KMS-11 (cell line): ENCODE data around the gene CAPZB.

Experiments
- H2AFZ ChIP-seq: fragments of 200-600 bp; sonication (generic); 2 replicates; pipeline ENCODE4 v1.6.1; 2016; ENCODE audit warnings: antibody characterized with exemption, mixed run types, low read depth
- H3K27ac ChIP-seq: fragments of 200-600 bp; sonication (generic); 2 replicates; pipeline ENCODE4 v1.6.1; 2016; ENCODE audit warnings: mild to moderate bottlenecking, mixed run types
- H3K27me3 ChIP-seq: fragments of 200-600 bp; sonication (generic); 2 replicates; pipeline ENCODE4 v1.6.1; 2017; ENCODE audit warnings: mild to moderate bottlenecking, low read depth, mixed run types, moderate library complexity; ENCODE audit not compliant: insufficient read depth
- H3K36me3 ChIP-seq: fragments of 200-600 bp; sonication (generic); 2 replicates; pipeline ENCODE4 v1.6.1; 2017; ENCODE audit warnings: mild to moderate bottlenecking, mixed run types; ENCODE audit not compliant: insufficient read depth
- H3K4me1 ChIP-seq: fragments of 200-600 bp; sonication (generic); 2 replicates; pipeline ENCODE4 v1.6.1; 2016; ENCODE audit warnings: mild to moderate bottlenecking, low read depth, mixed run types; ENCODE audit not compliant: poor library complexity, severe bottlenecking
- H3K4me2 ChIP-seq: fragments of 200-600 bp; sonication (generic); 2 replicates; pipeline ENCODE4 v1.7.0; 2016; ENCODE audit warnings: mild to moderate bottlenecking, mixed run types
- H3K4me3 ChIP-seq: fragments of 200-600 bp; sonication (generic); IDR thresholded peaks from 2 replicates; pipeline ENCODE4 v1.6.1; 2017; ENCODE audit warnings: low read depth, low read length, mixed read lengths; ENCODE audit not compliant: insufficient read depth
- H3K79me2 ChIP-seq: fragments of 200-600 bp; sonication (generic); 2 replicates; pipeline ENCODE4 v1.6.1; 2016; ENCODE audit warnings: low read depth, mixed run types; ENCODE audit not compliant: insufficient read depth
- H3K9ac ChIP-seq: fragments of 200-600 bp; sonication (generic); 2 replicates; pipeline ENCODE4 v1.6.1; 2016; ENCODE audit warnings: mild to moderate bottlenecking, mixed run types
- H4K20me1 ChIP-seq: fragments of 200-600 bp; sonication (generic); 2 replicates; pipeline ENCODE4 v1.6.1; 2016; ENCODE audit warnings: mild to moderate bottlenecking, mixed run types; ENCODE audit not compliant: insufficient read depth
- CTCF ChIP-seq: fragments of 200-600 bp; sonication (generic); conservative IDR thresholded peaks from 2 replicates; pipeline ENCODE4 v1.6.1; 2017; ENCODE audit warnings: low read depth, mild to moderate bottlenecking, antibody characterized with exemption, low read length, moderate library complexity, mixed read lengths

Gene CAPZB

GRCh38 chr1:19402031-19402813 is 83.1 kb downstream of the CAPZB start:
- no peak overlapping the region for H3K4me2 ChIP-seq
- no peak overlapping the region for H3K27ac ChIP-seq
- H3K9ac ChIP-seq, result no peak overlapping the region
- no peak for TF ChIP-seq CTCF
- H3K4me1 ChIP-seq, result no peaks in the 10 kb centered on the region
- no peak overlapping the region for H3K4me3 ChIP-seq
- H3K79me2 ChIP-seq, result no peaks in the 10 kb centered on the region
- H3K27me3 ChIP-seq, result no peaks in the 10 kb centered on the region
- H4K20me1 ChIP-seq, result no peaks in the 10 kb centered on the region
- no peaks in the 10 kb centered on the region for H3K36me3 ChIP-seq
- H2AFZ ChIP-seq, result no peak overlapping the region

- H3K79me2 ChIP-seq, result no peaks in the 10 kb centered on the region
- H3K36me3 ChIP-seq, result no peaks in the 10 kb centered on the region
- no peak overlapping the region for H3K27ac ChIP-seq
- no peaks in the 10 kb centered on the region for H3K4me1 ChIP-seq
- no peak for TF ChIP-seq CTCF
- no peaks in the 10 kb centered on the region for H3K27me3 ChIP-seq
- no peak overlapping the region for H3K4me2 ChIP-seq
- H3K4me3 ChIP-seq, result no peak overlapping the region
- H3K9ac ChIP-seq, result no peak overlapping the region
- no peaks in the 10 kb centered on the region for H4K20me1 ChIP-seq
- no peak overlapping the region for H2AFZ ChIP-seq
Measured at GRCh38 chr1:19401535-19401889, 83.8 kb downstream of the CAPZB start.

DNA sequence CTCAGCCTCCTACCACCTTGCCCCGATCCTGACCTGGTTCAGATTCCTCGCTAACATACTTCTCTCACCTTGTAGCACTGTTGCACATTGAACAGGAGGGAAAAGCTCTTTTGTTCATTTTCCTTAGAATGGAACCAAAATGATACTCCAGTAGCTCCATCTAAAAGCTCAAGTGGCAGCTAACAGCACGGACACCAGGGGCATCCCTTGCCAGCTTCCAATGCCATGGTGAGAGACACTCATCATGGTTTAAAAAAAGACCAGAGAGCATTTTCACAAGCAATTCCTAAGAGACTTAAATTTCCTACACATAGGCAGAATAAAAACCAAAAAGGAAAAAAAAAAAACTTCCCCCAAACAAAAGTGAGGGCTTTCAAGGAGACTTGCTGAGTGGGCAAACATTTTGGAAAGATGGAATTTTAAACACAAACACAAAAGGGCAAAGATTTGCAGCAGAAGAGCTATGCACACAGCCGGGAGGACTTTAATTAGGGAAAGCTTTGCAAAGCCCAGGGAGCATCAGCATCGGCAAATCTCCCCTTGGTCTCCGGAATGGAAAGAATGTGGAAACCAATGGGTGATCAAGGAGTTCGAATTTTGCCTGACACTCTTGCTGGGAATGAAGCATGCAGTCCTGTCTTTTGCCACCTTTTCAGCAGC is 84.3 kb downstream of the CAPZB start:
- H2AFZ ChIP-seq, result no peak overlapping the region
- no peak overlapping the region for H3K4me3 ChIP-seq
- H3K27me3 ChIP-seq, result no peaks in the 10 kb centered on the region
- H3K9ac ChIP-seq, result no peak overlapping the region
- H3K27ac ChIP-seq, result no peak overlapping the region
- H3K4me1 ChIP-seq, result no peaks in the 10 kb centered on the region
- no peak overlapping the region for H3K4me2 ChIP-seq
- H3K36me3 ChIP-seq, result no peaks in the 10 kb centered on the region
- H3K79me2 ChIP-seq, result no peaks in the 10 kb centered on the region
- TF ChIP-seq CTCF, result no peak
- no peaks in the 10 kb centered on the region for H4K20me1 ChIP-seq

GRCh38 chr1:19400192-19400611 is 85.1 kb downstream of the CAPZB start:
- no peak overlapping the region for H3K27ac ChIP-seq
- H3K4me2 ChIP-seq, result no peak overlapping the region
- no peaks in the 10 kb centered on the region for H4K20me1 ChIP-seq
- H3K4me1 ChIP-seq, result no peaks in the 10 kb centered on the region
- no peaks in the 10 kb centered on the region for H3K27me3 ChIP-seq
- no peak overlapping the region for H3K4me3 ChIP-seq
- no peak overlapping the region for H2AFZ ChIP-seq
- TF ChIP-seq CTCF, result no peak
- no peaks in the 10 kb centered on the region for H3K36me3 ChIP-seq
- H3K9ac ChIP-seq, result no peak overlapping the region
- no peaks in the 10 kb centered on the region for H3K79me2 ChIP-seq
